ENCODE data around the gene NECAB3.
"Not testable (repeated sequence)": the region's sequence is repeated elsewhere in the genome, so short reads cannot be mapped to it uniquely, and the experiment has no call there.

The NECAB3 gene

DNA sequence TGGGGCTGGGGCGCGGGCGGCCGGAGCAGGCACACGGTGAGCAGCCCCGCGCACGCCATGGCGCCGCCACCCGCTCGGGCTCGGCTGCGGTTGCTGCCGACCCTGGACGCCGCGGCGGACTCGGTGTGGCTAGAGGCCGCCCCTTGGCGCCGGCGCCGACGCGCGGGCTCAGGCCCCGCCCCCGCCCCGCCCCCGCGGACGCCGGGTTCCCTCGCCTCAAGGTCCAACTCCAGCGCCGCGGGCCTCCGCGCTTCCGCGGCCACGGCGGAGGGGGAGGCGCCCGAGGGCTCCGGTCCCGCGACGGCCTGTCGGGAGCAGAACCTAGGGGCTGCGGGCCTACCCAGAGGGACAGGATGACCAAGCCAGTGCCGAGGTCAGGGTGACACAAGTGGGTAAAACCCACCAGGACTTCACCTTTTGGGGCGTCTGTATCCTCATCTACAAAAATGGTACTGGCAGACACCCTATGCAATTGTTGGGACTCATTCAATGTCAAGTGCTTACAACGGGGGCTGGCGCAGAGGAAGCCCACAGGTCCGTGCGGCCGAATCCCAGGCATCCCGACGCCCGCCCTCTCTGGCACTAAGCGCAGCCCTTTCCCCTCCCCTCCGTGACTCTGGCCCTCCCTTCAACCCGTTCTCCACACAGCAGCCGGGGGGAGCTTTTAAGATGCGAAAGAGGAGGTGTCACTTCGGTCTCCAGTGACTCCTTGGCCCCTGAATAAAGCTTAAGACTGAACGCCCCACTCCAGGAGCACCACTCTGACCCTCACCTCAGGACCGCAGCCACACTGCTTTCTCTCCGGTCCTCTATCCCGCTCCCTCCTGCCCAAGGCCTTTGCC, at the start of gene NECAB3:
Gene NECAB3, minus strand, starts transcription at position 135 of the 842 bp plus-strand sequence. Its CDS starts 76 bp downstream, at position 59.
- peak; percentile 63 for DNase-seq

GRCh38 chr20:33721391-33722140, 47.3 kb upstream of the NECAB3 start:
- DNase-seq = no peak

GRCh38 chr20:33719989-33720709, 45.9 kb upstream of the NECAB3 start, which contains the start of gene PXMP4:
Gene PXMP4 (minus strand): TSS chr20:33720310. CDS start chr20:33720207, 103 bp downstream.
- peak; percentile 88 for DNase-seq

GRCh38 chr20:33719277-33719988, 45.2 kb upstream of the NECAB3 start:
- DNase-seq = peak; percentile 21

DNA sequence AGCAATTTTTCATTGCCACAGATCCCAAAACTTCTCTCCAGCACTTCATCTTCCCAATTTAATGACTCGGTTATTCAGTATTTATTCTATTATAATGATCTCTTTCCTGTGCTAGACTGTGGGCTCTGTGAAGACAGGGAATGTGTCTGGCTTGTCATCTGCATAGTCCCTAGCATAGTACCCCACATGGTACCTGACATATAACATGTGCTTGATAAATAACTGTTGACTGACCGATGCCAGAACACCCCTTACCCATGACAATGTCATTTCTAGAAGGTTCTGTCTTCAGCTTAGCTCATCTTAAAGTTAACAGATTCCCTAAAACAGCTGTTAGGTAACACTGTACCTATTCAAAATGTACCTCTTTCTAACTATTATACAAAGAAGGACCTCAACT, 42.3 kb upstream of the NECAB3 start:
- no peak for DNase-seq

DNA sequence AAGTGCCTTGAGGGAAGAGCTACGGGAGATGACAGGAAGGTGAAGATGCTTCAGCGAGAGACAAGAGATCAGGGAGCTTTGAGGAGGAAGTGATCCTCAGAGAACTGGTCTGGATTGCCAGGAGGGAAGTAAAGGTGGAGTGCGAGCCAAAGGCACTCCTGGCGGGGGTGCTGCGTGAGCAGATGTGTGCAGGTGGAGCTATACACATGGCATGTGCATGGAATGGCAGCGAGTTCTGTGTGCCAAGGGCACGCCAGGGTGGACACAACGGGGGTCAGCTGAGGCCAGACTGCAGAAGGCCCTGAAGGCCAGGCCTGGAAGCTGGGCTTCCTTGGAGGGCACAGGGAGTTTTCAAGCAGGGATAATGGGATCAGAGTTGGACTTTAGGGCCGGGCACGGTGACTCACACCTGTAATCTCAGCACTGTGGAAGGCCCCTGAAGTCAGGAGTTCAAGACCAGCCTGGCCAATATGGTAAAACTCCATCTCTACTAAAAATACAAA, 39.7 kb upstream of the NECAB3 start:
- DNase-seq = no peak

DNA sequence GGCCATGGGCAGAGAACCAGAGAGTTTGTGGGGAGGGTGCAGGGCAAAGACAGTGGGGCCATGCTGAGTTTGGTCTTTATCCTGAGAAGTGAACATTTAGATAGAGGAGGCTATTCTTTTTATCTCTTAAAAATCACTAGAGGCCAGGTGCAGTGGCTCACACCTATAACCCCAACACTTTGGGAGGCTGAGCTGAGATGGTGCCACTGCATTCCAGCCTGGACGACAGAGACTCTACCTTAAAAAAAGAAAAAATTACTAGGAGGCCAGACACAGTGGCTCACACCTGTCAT, 37.2 kb upstream of the NECAB3 start:
- no peak for DNase-seq

GRCh38 chr20:33710681-33711445, 36.6 kb upstream of the NECAB3 start:
- DNase-seq = no peak

DNA sequence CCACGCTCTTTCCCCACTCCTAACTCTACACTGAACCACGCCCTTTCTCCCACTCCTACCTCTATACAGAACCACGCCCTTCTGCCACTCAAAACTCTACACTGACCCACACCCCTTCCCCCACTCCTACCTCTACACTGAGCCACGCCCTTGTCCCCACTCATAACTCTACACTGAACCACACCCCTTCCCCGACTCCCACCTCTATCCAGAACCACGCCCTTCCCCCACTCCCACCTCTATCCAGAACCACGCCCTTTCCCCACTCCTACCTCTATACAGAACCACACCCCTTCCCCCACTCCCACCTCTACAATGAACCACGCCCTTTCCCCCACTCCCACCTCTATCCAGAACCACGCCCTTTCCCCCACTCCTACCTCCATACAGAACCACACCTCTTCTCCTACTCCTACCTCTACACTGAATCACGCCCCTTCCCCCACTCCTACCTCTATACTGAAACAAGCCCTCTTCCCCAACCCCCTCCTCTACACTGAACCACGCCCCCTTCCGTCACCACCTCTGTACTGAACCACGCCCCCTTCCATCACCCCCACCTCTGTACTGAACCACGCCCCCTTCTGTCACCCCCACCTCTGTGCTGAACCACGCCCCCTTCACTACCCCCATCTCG, 35.8 kb upstream of the NECAB3 start:
- DNase-seq = no peak

DNA sequence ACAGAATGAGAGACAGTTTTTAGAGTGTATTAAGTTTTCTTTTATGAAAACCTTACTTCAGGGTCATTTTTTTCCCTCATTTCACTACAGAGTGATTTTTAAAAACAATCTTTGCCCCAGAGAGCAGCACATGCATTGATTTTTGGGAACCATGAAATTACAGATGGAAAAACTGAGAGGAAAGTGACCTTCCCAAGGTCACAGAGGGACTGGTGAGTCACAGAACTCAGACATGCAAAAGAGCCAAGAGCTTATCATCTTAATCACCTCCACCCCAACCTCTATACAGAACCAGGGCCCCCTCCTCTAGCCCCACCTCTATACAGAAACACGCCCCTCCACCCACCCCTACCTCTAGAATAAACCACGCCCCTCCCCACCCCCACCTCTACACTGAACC, 35.2 kb upstream of the NECAB3 start:
- peak; percentile 40 for DNase-seq

- no peak for DNase-seq
Observed at GRCh38 chr20:33707668-33708067, 33.4 kb upstream of the NECAB3 start.

DNA sequence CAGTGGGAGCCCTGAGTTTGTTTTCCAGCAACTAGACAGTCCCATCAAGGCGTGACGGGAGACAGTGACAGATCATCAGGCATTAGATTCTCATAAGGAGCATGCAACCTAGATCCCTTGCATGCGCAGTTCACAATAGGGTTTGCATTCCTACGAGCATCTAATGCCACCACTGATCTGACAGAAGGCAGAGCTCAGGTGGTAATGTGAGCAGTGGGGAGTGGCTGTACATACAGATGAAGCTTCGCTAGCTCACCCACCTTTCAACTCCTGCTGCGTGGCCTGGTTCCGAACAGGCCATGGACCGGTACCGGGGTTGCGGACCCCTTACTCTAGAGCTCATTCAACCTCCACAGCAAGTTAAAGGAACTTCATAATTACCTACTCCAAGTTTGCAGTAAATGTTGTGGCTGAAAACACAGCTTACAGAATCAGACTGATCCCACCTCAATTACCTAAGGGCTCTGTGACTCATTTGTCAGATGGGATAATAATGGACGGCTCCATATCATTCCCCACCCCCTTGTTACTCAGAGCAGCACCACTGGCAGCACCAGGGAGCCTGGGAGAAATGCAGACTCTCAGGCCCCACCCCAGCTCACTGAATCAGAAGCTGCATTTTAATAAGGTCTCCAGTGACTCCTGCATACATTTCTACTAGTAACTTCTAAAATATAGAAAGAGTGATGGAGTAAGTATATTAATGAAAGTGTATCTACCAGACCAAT, 30.1 kb upstream of the NECAB3 start:
- no peak for DNase-seq

GRCh38 chr20:33703498-33704137, 29.4 kb upstream of the NECAB3 start:
- DNase-seq = no peak

- no peak for DNase-seq
Observed at GRCh38 chr20:33702861-33703260, 28.6 kb upstream of the NECAB3 start.

- no peak for DNase-seq
Observed at GRCh38 chr20:33701629-33702450, 27.6 kb upstream of the NECAB3 start.

GRCh38 chr20:33700696-33701441, 26.6 kb upstream of the NECAB3 start:
- not testable (repeated sequence) for DNase-seq

DNA sequence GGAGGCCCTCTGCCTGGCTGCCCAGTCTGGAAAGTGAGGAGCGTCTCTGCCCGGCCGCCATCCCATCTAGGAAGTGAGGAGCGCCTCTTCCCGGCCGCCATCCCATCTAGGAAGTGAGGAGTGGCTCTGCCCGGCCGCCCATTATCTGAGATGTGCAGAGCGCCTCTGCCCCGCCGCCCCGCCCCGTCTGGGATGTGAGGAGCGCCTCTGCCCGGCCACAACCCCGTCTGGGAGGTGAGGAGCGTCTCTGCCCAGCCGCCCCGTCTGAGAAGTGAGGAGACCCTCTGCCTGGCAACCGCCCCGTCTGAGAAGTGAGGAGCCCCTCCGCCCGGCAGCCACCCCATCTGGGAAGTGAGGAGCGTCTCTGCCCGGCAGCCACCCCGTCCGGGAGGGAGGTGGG, 24.7 kb upstream of the NECAB3 start:
- not testable (repeated sequence) for DNase-seq

- DNase-seq = no peak
Observed at GRCh38 chr20:33697129-33697528, 22.9 kb upstream of the NECAB3 start.
